Measurements from ENCODE around the gene NLGN4Y. TPM values are rescaled to one million over a fixed set of nuclear protein-coding genes. Genes with fewer than 3 reads are reported as not detected.

Gene NLGN4Y
- 12.5 TPM in 1 of 2 replicates, not detected in the other for total RNA-seq (ENCODE audit: low replicate concordance)

DNA sequence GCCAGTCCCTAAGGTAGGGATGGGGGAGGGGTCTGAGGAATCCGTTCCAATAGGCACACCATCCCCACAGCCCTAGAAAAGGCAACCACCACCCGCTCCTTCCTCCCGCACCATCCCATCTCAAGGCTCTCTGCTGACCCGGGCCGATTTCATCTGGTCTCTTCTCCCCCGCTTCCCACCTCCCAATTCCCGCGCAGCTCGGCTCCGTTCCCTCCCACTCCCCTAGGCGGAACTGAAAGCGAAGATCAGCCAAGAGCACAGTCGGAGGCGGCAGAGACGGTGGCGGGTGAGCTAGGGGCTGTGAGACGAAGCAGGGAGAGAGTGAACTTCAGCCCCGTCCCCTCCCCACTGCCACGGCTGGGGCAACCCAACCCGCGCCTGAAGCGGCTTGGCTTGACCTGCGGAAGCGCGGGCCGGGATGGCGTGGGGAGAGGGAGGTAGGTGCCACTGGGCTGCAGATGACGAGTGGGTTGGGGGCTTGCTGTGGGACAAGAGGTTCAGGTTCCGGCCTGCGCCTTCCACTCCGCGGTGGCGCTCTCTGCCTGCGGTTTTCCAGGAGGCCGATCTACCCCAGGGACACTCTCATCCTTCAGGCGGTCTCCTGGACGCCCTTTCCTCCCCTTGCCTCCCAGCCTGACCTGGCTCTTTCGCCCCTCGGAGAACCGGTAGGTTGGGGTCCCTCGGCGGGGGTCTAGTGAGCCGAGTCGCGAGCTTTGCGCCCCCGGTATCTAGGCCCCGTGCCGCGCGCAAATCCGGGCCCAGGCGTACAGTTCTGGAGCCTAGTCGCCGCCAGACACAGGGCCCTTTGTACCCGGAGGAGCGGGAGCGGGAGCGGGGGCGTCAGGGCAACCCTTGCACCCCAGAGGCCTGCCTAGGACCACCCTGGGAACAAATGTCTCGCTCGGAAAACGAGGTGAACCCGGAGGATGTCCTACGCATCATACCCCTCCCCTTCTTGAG lies at the start of gene NLGN4Y:
Gene NLGN4Y (plus strand): TSS at position 258 of the 960 bp plus-strand sequence. CDS start 97,591 bp downstream, outside the sequence.

Measured in smooth muscle cell of the coronary artery (primary cell).